Activated CD4-positive, alpha-beta memory T cell treated with anti-CD3 and anti-CD28 coated beads, Interleukin-2, amount 10 ng/mL, durations not matched to agents 7 days and 5 days (primary cell): ENCODE measurements around the gene GIT1. TPM values are rescaled to one million over a fixed set of nuclear protein-coding genes. Genes with fewer than 3 reads are reported as not detected.

Experiments
- CTCF ChIA-PET: fragments of 350-600 bp; sonication (Branson Sonifier 250); formaldehyde crosslinking; loops from one replicate; lab custom pipeline; 2021; ENCODE audit warnings: antibody characterized with exemption, inconsistent platforms; lab: Charles Lee
- POLR2A ChIA-PET: fragments of 350-600 bp; sonication (Branson Sonifier 250); formaldehyde crosslinking; loops from one replicate; lab custom pipeline; 2021; ENCODE audit warnings: antibody characterized with exemption; lab: Charles Lee
- DNase-seq: peaks from one replicate; pipeline ENCODE4 v3.0.0-alpha.2; 2020
- H3K27ac Mint-ChIP-seq: one replicate; pipeline ENCODE4 v1.8.0; 2021; ENCODE audit warnings: mild to moderate bottlenecking, mixed read lengths
- H3K27me3 Mint-ChIP-seq: one replicate; pipeline ENCODE4 v1.8.0; 2021; ENCODE audit warnings: mixed read lengths
- H3K36me3 Mint-ChIP-seq: one replicate; pipeline ENCODE4 v1.8.0; 2021; ENCODE audit warnings: low read depth, mixed read lengths
- H3K4me1 Mint-ChIP-seq: one replicate; pipeline ENCODE4 v1.8.0; 2021; ENCODE audit warnings: mixed read lengths
- H3K4me3 Mint-ChIP-seq: one replicate; pipeline ENCODE4 v1.8.0; 2021; ENCODE audit warnings: mild to moderate bottlenecking, mixed read lengths
- H3K9me3 Mint-ChIP-seq: one replicate; pipeline ENCODE4 v1.8.0; 2021; ENCODE audit warnings: mixed read lengths
- total RNA-seq, 2 experiments: library from RNA; stranded (reverse); gene quantifications; one replicate each; pipeline ENCODE4 v1.2.3, GENCODE V29; 2021

Gene GIT1, protein sequence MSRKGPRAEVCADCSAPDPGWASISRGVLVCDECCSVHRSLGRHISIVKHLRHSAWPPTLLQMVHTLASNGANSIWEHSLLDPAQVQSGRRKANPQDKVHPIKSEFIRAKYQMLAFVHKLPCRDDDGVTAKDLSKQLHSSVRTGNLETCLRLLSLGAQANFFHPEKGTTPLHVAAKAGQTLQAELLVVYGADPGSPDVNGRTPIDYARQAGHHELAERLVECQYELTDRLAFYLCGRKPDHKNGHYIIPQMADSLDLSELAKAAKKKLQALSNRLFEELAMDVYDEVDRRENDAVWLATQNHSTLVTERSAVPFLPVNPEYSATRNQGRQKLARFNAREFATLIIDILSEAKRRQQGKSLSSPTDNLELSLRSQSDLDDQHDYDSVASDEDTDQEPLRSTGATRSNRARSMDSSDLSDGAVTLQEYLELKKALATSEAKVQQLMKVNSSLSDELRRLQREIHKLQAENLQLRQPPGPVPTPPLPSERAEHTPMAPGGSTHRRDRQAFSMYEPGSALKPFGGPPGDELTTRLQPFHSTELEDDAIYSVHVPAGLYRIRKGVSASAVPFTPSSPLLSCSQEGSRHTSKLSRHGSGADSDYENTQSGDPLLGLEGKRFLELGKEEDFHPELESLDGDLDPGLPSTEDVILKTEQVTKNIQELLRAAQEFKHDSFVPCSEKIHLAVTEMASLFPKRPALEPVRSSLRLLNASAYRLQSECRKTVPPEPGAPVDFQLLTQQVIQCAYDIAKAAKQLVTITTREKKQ
- 10 to 100 TPM; 76.6 to 80.4 TPM for total RNA-seq

DNA sequence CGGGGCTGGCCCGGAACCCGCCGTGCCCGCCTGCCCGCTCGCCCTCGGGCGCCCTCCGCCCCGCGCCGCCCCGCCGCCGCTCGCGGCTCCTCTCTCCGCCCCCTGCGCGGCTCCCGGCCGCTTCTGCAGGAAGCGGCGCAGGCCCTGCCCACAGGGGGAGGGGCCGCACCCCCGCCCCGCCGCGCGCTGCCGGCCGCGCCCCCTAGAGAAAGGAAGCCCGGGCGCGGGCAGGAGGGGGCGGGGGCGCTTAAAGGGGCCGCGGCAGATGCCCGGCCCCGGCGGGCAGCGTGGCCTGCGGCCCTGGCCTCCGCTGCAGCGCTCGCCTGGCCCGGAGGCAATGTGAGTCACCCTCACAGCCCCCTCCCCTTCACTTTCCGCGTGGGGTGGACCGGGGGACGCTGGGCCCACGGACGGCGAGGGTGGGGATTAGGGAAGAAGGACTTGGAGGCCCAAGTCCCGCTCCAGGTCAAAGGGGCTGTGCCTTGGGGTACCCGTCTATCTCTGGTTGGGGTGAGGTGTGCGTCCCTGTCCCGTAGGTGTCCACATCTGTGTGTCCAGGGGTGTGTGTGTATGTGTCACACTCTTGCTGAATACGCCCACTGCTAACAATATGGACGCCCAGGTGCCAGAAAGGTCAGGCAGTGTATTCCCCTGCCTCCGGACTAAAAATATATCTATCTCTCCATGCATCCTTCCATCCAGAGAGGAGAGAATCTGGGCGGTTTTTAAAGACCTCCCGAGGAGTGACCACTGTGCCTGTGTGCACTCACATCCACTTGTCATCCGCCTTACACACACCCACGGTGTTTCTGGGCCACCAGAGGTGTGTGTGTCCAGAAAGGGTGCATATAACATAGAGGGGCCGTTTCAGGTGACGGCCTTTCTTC, at the start of gene GIT1:
Gene GIT1, minus strand, starts transcription at position 125 of the 887 bp plus-strand sequence. CDS start 270 bp downstream, outside the sequence.
- DNase-seq = peak; percentile 88
- ChIA-PET POLR2A (interaction anchor here (1.4 to 4.9 kb wide), 5 partner anchors 17 to 341 kb away, joined by 7 to 61 read pairs (median 24); partner anchors contain the start of genes ABHD15, SSH2 and TP53I13), CTCF (interaction anchor here (2.7 to 4.8 kb wide), 5 partner anchors 9 to 220 kb away, joined by 8 to 75 read pairs (median 22); no protein-coding TSS in a partner anchor)
- Mint-ChIP-seq H3K36me3 (no peaks in the 10 kb centered on the region), H3K27me3 (no peaks in the 10 kb centered on the region), H3K27ac (peak within 1 kb of the TSS; percentile 86), H3K4me3 (peak within 1 kb of the TSS; percentile 97), H3K4me1 (peaks cover 72% of the 10 kb centered on the region), H3K9me3 (no peaks in the 10 kb centered on the region)

DNA sequence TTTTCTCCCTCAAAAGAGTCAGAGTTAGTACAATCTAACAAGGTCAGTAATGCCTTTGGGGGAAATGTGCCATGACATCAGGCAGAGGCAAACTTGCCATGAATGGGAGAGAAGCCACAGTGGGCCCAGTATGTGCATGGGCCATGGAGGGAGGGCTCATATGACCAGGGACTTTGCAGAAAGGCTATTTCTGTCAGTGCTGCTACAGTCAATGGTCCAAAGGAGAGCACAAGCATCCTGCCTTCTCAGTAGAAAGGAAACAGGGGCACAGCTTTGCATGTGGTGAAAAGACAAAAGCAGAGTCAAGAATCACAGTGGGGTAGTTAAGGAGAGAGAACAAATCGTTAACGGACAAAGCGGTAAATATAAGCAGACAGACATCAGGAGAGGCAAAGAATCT, 44.4 kb upstream of the GIT1 start:
- POLR2A ChIA-PET = interaction anchor here (1.0 to 1.3 kb wide), 2 partner anchors 9 to 297 kb away, joined by 3 to 4 read pairs; no protein-coding TSS in a partner anchor
- peaks cover 46% of the 10 kb centered on the region for H3K36me3 Mint-ChIP-seq
- peaks cover 17% of the 10 kb centered on the region for H3K4me1 Mint-ChIP-seq
- H3K4me3 Mint-ChIP-seq = no peak overlapping the region
- CTCF ChIA-PET = interaction anchor here (2.7 to 3.6 kb wide), 2 partner anchors 17 to 146 kb away, joined by 7 to 16 read pairs; no protein-coding TSS in a partner anchor
- H3K27ac Mint-ChIP-seq = peak overlapping the region; percentile 5
- no peaks in the 10 kb centered on the region for H3K9me3 Mint-ChIP-seq
- no peaks in the 10 kb centered on the region for H3K27me3 Mint-ChIP-seq
- no peak for DNase-seq

DNA sequence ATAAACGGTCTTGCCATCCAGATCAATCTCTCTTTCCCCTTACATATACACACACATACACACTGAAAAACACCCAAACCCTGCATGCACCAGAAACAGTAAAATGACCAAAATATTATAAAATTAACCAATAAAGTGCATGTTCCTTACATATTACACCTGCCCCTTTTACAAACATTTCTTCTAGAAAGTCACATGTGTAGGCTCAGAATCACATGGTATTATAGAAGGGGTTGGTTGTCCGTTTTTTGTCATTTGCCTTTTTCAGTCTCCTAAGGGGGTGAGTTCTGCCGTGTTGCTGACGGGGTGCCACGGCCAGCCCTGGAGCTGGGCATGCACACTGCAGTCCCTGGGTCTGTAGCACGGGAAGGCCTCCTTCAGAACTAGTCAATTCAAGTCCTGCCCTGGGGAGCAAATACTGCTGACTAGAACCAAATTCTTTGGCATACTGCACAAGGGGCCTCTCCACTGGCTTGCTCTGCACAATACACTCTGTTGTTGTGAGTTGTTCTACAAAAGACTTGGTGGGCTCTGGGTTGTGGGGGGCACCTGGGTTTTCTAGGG, 41.3 kb upstream of the GIT1 start:
- Mint-ChIP-seq H3K4me1 (peaks cover 24% of the 10 kb centered on the region), H3K27ac (no peak overlapping the region), H3K27me3 (no peaks in the 10 kb centered on the region), H3K36me3 (peaks cover 43% of the 10 kb centered on the region), H3K4me3 (no peak overlapping the region), H3K9me3 (no peaks in the 10 kb centered on the region)
- CTCF ChIA-PET = no interaction called here
- POLR2A ChIA-PET = interaction anchor here (0.9 kb wide), 1 partner anchor 14 kb away, joined by 3 read pairs; no protein-coding TSS in a partner anchor
- no peak for DNase-seq

DNA sequence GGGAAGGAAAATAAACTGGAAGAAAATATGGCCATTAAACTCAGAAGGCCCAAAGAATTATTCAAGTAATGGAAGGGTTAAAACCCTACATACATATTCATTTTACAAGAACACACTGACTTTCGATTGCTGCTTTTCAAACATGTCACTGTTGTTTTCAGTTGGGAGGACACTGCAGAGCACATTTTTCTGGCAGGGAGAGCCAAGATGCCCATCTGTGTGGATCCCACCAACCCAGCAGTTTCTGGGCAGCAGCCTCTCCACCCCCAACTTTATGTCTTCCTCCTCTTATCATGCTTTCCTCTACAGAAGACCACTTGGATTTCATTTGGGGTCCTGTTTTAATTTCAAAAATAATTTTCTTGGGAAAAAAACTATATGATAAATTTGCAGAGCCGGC, 40.4 kb upstream of the GIT1 start:
- H3K27ac Mint-ChIP-seq = no peak overlapping the region

DNA sequence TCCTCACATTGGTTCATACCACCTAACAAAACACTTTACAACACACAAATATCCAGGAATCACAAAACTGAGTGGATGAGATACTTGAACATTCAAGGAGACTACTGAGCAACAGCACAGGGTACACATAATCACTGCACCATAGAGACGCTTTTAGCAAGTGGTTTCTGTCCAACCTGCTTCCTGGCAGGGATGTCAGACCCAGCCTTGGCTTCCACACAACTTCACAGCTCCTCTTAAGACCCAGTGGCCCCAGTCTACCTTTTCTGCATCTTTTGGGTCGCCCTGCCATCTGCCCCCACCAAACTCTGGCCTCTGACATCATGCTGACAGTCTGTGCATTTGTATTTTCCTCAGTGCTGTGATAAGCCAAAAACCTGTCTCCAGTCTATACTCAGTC, 39.2 kb upstream of the GIT1 start:
- Mint-ChIP-seq H3K27me3 (no peaks in the 10 kb centered on the region), H3K9me3 (no peaks in the 10 kb centered on the region), H3K27ac (no peak overlapping the region), H3K36me3 (peaks cover 39% of the 10 kb centered on the region), H3K4me3 (no peak overlapping the region), H3K4me1 (peaks cover 39% of the 10 kb centered on the region)
- CTCF ChIA-PET = interaction anchor here (0.9 to 1.1 kb wide), 3 partner anchors 11 to 12 kb away, joined by 3 to 4 read pairs (median 4); no protein-coding TSS in a partner anchor
- POLR2A ChIA-PET = interaction anchor here (3.8 kb wide), 1 partner anchor 10 kb away, joined by 20 read pairs; no protein-coding TSS in a partner anchor
- DNase-seq = no peak

More for the DNA sequence above, 40.4 kb upstream of the GIT1 start:
- H3K36me3 Mint-ChIP-seq = peaks cover 45% of the 10 kb centered on the region
- no peak overlapping the region for H3K4me3 Mint-ChIP-seq
- H3K27me3 Mint-ChIP-seq = no peaks in the 10 kb centered on the region
- POLR2A ChIA-PET = interaction anchor here (0.9 to 3.8 kb wide), 2 partner anchors 12 to 13 kb away, joined by 3 to 20 read pairs; no protein-coding TSS in a partner anchor
- CTCF ChIA-PET = no interaction called here
- no peak for DNase-seq
- no peaks in the 10 kb centered on the region for H3K9me3 Mint-ChIP-seq
- H3K4me1 Mint-ChIP-seq = peaks cover 33% of the 10 kb centered on the region

DNA sequence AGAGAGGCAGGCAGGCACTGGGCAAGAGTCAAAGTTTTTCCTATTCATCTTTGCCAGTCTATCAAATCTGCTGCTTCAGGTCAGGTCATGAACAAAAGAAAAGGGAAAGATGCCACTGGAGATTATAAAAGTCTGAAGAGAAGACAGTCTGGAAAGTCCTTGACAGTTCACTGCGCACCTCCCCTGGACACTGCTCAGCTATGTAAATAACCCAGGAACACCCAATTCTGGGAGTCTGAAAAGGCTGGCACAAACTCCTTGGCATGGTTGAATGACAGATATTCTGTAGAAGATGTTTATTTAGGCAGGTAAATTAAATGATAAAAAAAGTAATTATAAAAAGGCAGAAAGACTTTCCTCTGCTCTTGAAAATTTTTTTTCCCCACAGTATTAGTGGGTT, 38.5 kb upstream of the GIT1 start:
- Mint-ChIP-seq H3K4me3 (no peak overlapping the region), H3K27me3 (no peaks in the 10 kb centered on the region), H3K9me3 (no peaks in the 10 kb centered on the region), H3K4me1 (peaks cover 44% of the 10 kb centered on the region), H3K27ac (no peak overlapping the region), H3K36me3 (peaks cover 36% of the 10 kb centered on the region)
- DNase-seq = no peak
- CTCF ChIA-PET = interaction anchor here (1.5 to 2.1 kb wide), 2 partner anchors 11 kb away, joined by 8 to 12 read pairs; no protein-coding TSS in a partner anchor
- POLR2A ChIA-PET = interaction anchor here (3.8 kb wide), 1 partner anchor 10 kb away, joined by 20 read pairs; no protein-coding TSS in a partner anchor

DNA sequence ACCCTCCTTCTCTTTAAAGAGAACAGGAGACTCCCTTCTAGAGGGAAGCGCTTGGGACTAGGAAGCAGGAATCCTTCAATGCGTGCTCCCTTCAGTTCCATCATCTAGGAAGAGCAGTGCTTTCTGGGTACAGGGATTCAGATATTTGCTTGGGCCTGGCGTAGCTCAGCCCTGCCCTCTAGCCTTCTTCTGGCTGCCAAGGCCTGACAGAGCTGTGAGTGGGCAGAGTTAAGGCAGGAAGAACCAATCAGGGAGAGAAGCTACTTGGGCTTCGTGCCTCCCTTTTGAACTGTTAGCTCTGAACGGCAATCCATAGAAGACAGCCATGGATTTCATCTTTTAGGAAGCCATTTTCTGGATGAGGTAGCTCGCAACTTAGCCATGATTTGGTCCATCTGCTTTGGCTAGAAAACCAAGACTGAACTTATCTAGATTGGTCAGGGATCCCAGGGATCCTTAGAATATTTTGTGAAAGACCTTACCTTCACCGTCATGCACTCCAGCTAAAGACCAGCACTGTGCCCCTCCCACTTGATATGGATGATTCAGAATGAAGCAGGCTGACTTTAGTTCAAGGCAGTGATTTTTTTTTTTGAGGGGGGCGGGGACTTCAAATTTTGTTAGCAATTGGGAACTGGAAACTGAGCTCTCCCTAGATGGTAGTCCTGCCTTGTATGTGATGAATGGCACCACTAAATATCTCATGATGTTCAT, 35.7 kb upstream of the GIT1 start:
- Mint-ChIP-seq H3K4me3 (no peak overlapping the region), H3K4me1 (peaks cover 51% of the 10 kb centered on the region), H3K27me3 (peaks cover 9% of the 10 kb centered on the region), H3K36me3 (peaks cover 19% of the 10 kb centered on the region), H3K9me3 (no peaks in the 10 kb centered on the region), H3K27ac (no peak overlapping the region)
- ChIA-PET CTCF (interaction anchor here (0.6 to 2.9 kb wide), 7 partner anchors 8 to 165 kb away, joined by 3 to 11 read pairs (median 6); partner anchors contain the start of gene ABHD15), POLR2A (interaction anchor here (0.7 to 1.9 kb wide), 4 partner anchors 8 to 57 kb away, joined by 3 to 8 read pairs (median 5); no protein-coding TSS in a partner anchor)
- no peak for DNase-seq

DNA sequence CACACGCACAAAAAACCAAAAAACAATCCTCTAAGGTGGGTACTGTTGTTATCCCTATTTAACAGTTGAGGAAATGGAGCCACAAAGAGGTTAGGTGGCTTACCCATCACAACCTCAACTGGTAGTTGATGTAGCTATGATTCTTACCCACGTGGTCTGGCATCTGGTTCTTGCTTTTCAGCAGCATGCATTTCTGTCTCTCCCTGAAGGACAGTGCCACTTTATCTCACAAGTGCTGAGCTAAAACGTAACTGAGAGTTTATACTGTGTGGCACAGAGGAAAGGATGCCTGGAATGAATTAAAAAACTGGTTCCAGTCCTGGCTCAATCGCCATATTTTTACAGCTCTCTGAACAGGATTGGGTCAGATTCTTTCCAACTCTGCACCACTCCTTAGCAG, 35.1 kb upstream of the GIT1 start:
- peaks cover 16% of the 10 kb centered on the region for H3K36me3 Mint-ChIP-seq
- no peaks in the 10 kb centered on the region for H3K9me3 Mint-ChIP-seq
- H3K27ac Mint-ChIP-seq = no peak overlapping the region
- ChIA-PET CTCF (interaction anchor here (0.6 to 2.9 kb wide), 7 partner anchors 8 to 166 kb away, joined by 3 to 11 read pairs (median 6); partner anchors contain the start of gene ABHD15), POLR2A (interaction anchor here (0.7 to 1.9 kb wide), 4 partner anchors 9 to 57 kb away, joined by 3 to 8 read pairs (median 5); no protein-coding TSS in a partner anchor)
- peaks cover 12% of the 10 kb centered on the region for H3K27me3 Mint-ChIP-seq
- peaks cover 45% of the 10 kb centered on the region for H3K4me1 Mint-ChIP-seq
- no peak for DNase-seq
- H3K4me3 Mint-ChIP-seq = no peak overlapping the region

DNA sequence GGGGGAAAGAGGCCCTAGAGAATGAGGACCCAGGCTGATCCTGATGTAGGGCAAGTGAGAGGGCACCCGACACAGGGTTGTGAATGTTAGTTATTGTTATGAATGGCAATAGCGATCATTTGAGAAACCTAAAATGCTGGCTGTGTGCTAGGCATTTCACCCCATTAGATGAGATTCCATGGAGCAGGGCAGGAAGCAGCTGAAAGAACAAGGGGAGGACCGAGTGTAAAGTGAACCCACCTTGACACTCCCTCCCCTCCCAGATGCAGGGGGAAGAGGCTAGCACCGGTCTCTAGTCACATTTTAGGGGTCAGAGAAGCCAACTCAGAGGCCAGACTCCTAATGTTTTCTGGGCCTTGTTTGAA, 33.8 kb upstream of the GIT1 start:
- Mint-ChIP-seq H3K4me3 (no peak overlapping the region), H3K36me3 (peaks cover 10% of the 10 kb centered on the region), H3K9me3 (no peaks in the 10 kb centered on the region), H3K27me3 (peaks cover 14% of the 10 kb centered on the region), H3K27ac (no peak overlapping the region), H3K4me1 (peaks cover 51% of the 10 kb centered on the region)
- no peak for DNase-seq
- ChIA-PET CTCF (interaction anchor here (1.0 to 2.9 kb wide), 2 partner anchors 16 to 156 kb away, joined by 6 to 9 read pairs; no protein-coding TSS in a partner anchor), POLR2A (interaction anchor here (1.2 to 1.3 kb wide), 3 partner anchors 16 to 56 kb away, joined by 3 to 5 read pairs (median 3); partner anchors contain the start of gene ABHD15)

DNA sequence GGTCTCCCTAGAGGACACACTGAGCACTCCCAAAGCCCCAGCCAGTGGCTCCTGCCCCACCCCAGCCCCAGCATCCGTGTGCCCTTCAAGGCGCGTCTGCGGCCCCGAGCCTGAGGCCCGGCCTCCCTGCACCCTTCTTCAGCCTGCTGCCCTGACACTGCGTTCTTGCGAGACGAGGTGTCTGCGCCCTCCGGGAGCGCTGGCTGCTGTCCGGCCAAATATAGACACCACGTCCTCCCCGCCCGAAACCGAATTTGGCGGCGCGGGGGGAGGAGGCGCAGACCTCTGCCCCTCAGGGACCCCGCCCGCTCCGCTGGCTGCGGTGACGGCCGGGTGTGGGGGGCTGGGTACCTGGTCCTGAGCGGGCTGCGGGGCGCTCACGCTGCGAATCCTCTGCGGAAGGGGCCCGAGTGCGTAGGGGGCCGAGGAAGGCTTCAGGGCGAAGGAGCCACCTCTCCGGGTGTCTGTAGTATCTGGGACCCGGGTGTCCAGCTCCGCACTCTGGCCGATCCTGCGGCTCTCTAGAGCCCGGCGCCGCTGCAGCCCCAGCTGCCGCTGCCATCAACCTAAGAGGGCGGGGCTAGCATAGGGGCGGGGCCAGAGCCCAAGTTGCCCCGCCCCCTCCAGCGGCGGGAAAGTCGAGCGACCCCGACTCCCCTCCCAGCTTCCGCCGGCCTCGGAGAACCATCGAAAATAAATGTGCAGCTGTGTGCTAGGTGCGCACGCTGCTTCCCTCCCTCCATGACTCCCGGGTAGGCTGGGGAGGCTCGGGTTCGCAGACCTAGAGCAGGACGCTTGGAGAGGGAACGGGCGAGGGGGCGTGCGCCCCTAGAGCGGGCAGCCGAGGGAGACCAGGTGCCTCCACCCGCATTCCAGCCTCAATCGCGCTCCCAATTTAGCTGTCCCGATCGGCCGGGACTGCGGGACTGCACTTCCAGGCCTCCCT, 33.2 kb upstream of the GIT1 start, which contains the start of gene CORO6:
Gene CORO6, minus strand, starts transcription at position 576 of the 946 bp plus-strand sequence. CDS start 1,491 bp downstream, outside the sequence.
- peak; percentile 59 for DNase-seq
- POLR2A ChIA-PET = interaction anchor here (1.2 to 1.3 kb wide), 3 partner anchors 17 to 56 kb away, joined by 3 to 5 read pairs (median 3); partner anchors contain the start of gene ABHD15
- H3K9me3 Mint-ChIP-seq = no peaks in the 10 kb centered on the region
- H3K4me3 Mint-ChIP-seq = peak within 1 kb of the TSS; percentile 72
- H3K27ac Mint-ChIP-seq = no peak within 1 kb of the TSS
- CTCF ChIA-PET = interaction anchor here (1.0 to 2.9 kb wide), 2 partner anchors 17 to 157 kb away, joined by 6 to 9 read pairs; no protein-coding TSS in a partner anchor
- H3K36me3 Mint-ChIP-seq = peaks cover 10% of the 10 kb centered on the region
- H3K4me1 Mint-ChIP-seq = peaks cover 55% of the 10 kb centered on the region
- H3K27me3 Mint-ChIP-seq = peaks cover 14% of the 10 kb centered on the region
